ENCODE results near the gene AGBL5.
A peak's percentile ranks its signal among the peaks of the same experiment; 100 is the strongest.

The AGBL5 gene

DNA sequence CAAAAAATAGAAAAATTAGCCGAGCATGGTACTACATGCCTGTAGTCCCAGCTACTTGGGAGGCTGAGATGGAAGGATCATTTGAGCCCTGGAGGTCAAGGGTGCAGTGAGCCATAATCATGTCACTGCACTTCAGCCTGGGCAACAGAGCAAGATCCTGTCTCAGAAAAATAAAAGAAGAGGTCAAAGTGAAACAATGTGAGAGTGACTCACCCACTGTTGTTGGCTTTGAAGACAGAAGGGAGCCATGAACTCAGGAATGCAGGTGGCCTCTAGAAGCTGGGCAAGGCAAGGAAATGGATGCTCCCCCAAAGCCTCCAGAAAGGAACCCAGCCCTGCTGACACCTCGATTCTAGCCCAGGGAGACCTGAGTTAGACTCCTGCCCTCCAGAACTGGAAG is 22.4 kb upstream of the AGBL5 start:
- no peak for TF ChIP-seq POLR2A (IDR thresholded peaks at IDR 0.05; ENCODE audit: low read length)
- TF ChIP-seq GATA1 (IDR thresholded peaks at IDR 0.05; ENCODE audit: low read depth, low read length), result no peak
- DNase-seq, result no peak

DNA sequence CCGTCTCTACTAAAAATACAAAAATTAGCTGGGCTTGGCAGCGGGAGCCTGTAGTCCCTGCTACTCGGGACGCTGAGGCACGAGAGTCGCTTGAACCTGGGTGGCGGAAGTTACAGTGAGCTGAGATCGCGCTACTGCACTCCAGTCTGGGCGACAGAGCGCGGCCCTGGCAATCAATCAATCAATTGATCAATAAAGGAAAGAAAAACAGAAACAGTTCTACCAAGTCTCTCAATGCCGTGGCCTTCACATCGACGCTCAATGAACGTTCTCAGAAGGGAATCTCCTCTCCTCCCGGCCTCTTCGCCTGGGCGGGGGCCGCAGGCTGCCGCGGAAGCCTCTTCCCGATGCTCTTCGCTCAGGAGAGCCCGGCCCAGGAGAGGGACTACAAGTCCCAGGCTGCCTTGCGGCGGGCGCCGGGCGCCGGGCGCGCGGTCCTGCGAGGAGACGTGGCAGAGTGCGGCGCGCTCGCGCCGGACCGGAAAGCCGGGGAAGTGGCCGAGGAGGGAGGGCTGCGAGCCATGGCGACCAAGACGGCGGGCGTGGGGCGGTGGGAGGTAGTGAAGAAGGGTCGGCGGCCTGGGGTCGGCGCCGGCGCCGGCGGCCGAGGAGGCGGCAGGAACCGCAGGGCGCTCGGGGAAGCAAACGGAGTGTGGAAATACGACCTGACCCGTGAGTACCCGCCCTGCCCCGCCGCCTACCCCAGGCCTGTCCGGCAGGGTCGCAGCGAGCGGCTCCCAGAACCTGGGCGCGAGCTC is 18.8 kb upstream of the AGBL5 start, which contains the start of gene TMEM214:
Gene TMEM214, plus strand, starts transcription at position 471 of the 758 bp plus-strand sequence. Its CDS starts 51 bp downstream, at position 522.
- peak; percentile 85 to 89 for DNase-seq
- TF ChIP-seq GATA1 (IDR thresholded peaks at IDR 0.05; ENCODE audit: low read depth, low read length) (no peak), POLR2A (IDR thresholded peaks at IDR 0.05; ENCODE audit: low read length) (peak; percentile 75)

- DNase-seq, result no peak
- TF ChIP-seq POLR2A (IDR thresholded peaks at IDR 0.05; ENCODE audit: low read length), result no peak
- no peak for TF ChIP-seq GATA1 (IDR thresholded peaks at IDR 0.05; ENCODE audit: low read depth, low read length)
Observed at GRCh38 chr2:27033253-27033852, 18.1 kb upstream of the AGBL5 start.

DNA sequence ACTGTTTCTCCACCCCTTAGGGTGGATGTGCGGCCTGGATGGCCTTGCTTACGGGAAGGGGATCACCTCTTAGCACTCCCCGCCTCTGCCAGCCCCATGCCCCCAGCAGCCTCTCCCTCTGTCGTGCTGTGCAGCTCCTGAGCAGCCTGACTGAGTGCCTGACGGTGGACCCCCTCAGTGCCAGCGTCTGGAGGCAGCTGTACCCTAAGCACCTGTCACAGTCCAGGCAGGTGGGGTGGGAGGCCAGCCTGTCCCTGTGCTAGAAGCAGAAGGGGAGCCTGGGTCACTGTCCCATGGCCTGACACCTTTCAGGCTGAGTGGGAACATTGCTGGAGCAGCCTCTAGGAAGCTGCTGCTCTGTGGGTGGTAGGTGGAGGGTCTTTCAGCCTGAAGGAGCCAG is 13.5 kb upstream of the AGBL5 start:
- no peak for DNase-seq
- TF ChIP-seq POLR2A (IDR thresholded peaks at IDR 0.05; ENCODE audit: low read length), result no peak
- no peak for TF ChIP-seq GATA1 (IDR thresholded peaks at IDR 0.05; ENCODE audit: low read depth, low read length)

DNA sequence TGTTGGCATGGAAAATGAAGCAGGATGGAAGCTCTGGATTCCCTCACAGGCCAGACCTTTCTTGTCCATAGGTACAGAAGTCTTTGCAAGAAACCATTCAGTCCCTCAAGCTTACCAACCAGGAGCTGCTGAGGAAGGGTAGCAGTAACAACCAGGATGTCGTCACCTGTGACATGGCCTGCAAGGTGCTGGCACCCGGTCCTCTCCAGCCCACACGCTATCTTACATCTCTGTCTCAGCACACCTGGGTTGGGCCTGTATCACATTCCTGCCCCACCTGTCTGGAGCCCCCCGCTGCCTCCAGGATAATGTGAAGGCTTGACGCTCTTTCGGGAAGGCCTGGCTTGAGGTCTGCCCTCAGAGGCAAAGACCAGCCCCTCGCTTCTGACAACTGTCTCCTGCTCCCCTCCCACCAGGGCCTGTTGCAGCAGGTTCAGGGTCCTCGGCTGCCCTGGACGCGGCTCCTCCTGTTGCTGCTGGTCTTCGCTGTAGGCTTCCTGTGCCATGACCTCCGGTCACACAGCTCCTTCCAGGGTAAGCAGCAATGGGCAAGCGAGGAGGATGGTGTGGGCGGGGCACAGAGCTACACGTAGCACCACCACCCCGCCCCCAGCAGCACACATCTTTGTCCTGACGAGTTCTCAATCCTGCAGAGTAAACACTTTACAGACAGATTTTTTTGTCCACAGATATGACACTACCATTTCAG is 12.7 kb upstream of the AGBL5 start:
- TF ChIP-seq POLR2A (IDR thresholded peaks at IDR 0.05; ENCODE audit: low read length) (no peak), GATA1 (IDR thresholded peaks at IDR 0.05; ENCODE audit: low read depth, low read length) (no peak)
- no peak for DNase-seq

- TF ChIP-seq GATA1 (IDR thresholded peaks at IDR 0.05; ENCODE audit: low read depth, low read length), result no peak
- TF ChIP-seq POLR2A (IDR thresholded peaks at IDR 0.05; ENCODE audit: low read length), result no peak
- DNase-seq, result no peak
Observed at GRCh38 chr2:27039426-27039825, 12.0 kb upstream of the AGBL5 start.

GRCh38 chr2:27039871-27040270 is 11.6 kb upstream of the AGBL5 start:
- TF ChIP-seq GATA1 (IDR thresholded peaks at IDR 0.05; ENCODE audit: low read depth, low read length) (no peak), POLR2A (IDR thresholded peaks at IDR 0.05; ENCODE audit: low read length) (no peak)
- DNase-seq, result no peak

DNA sequence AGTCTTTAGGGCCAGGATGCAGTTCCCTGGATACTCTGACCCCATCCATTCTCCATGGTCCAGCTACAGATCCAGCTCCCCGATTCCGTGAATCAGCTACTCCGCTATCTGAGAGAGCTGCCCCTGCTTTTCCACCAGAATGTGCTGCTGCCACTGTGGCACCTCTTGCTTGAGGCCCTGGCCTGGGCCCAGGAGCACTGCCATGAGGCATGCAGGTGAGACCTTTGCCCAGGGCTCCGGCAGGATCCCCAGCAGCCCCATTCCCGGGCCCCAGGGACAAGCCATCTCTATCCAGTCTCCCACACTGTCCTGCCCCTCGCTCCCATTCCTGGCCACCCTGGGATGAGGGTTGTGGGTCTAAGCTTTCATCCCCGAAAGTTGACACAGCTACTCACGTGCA is 11.2 kb upstream of the AGBL5 start:
- TF ChIP-seq POLR2A (IDR thresholded peaks at IDR 0.05; ENCODE audit: low read length) (no peak), GATA1 (IDR thresholded peaks at IDR 0.05; ENCODE audit: low read depth, low read length) (no peak)
- DNase-seq, result no peak

GRCh38 chr2:27041752-27042151 is 9.7 kb upstream of the AGBL5 start:
- no peak for TF ChIP-seq GATA1 (IDR thresholded peaks at IDR 0.05; ENCODE audit: low read depth, low read length)
- TF ChIP-seq POLR2A (IDR thresholded peaks at IDR 0.05; ENCODE audit: low read length), result no peak
- no peak for DNase-seq

DNA sequence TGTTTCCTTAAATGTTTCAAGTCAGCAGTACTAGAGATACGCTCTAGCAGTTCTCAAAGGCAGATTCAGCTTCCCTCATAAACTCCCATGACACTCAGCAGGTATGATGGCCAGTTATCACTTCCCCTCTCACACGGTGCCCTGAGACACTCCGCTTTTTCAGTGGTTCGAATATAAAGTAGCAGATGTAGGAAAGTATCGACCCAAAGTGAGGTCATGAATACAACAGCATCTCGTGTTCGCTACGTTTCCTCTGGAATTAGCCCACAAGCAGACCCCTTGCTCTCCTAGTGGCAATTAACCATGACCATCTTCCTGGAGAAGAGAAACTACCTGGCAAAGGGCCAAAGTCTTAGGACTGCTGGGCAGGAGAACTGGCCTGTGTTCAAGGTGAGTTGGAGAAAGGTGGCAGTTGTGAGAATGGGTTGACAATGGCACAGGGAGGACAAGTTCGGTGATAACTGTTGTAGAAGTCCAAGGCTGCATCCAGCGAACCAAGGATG is 9.3 kb upstream of the AGBL5 start:
- TF ChIP-seq GATA1 (IDR thresholded peaks at IDR 0.05; ENCODE audit: low read depth, low read length), result no peak
- no peak for TF ChIP-seq POLR2A (IDR thresholded peaks at IDR 0.05; ENCODE audit: low read length)
- DNase-seq, result no peak

DNA sequence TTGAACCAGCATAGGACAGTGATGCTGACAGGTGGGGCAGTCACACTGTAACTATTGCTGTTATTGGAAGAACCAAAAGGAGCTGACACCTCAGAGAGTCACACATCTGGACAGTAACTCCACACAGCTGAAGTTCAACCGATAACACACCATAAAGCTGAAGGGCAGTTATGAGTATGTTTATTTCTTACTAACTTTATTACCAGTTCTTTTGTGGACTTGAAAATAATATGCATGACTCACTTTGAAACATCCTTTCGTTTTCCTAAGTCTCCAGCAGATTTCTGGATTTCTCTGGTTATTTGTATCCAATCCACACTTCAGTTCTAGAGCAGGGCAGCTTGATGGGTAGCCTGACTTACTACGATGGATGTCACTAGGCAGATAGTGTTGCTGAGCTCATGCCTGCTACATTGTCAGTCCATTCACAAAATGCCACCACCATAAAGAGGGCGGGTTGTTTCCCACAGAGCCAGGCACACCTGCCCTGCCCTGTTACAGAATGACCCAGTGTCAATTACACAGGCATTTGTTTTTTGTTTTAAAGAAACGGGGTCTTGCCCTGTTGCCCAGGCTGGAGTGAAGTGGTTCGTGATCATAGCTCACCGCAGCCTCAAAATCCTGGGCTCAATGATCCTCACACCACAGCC is 8.4 kb upstream of the AGBL5 start:
- TF ChIP-seq POLR2A (IDR thresholded peaks at IDR 0.05; ENCODE audit: low read length) (no peak), GATA1 (IDR thresholded peaks at IDR 0.05; ENCODE audit: low read depth, low read length) (no peak)
- no peak for DNase-seq

GRCh38 chr2:27049422-27050280 is 1.8 kb upstream of the AGBL5 start:
- no peak for DNase-seq
- TF ChIP-seq GATA1 (IDR thresholded peaks at IDR 0.05; ENCODE audit: low read depth, low read length), result no peak
- no peak for TF ChIP-seq POLR2A (IDR thresholded peaks at IDR 0.05; ENCODE audit: low read length)
